Caco-2 (cell line): ENCODE measurements around the gene MYO7A. TPM values are rescaled to one million over a fixed set of nuclear protein-coding genes. Genes with fewer than 3 reads are reported as not detected.

Experiments used
- BruUV-seq: library from RNA; stranded (reverse); fragments of 400-500 nt; replicated peaks from 2 replicates; lab custom pipeline; 2021; lab: Mats Ljungman, UMichigan
- CTCF ChIA-PET: fragments of 300-600 bp; sonication (Branson Sonifier 250); formaldehyde crosslinking; loops from one replicate; lab custom pipeline; 2022; ENCODE audit warnings: antibody characterized with exemption; lab: Charles Lee
- POLR2A ChIA-PET: fragments of 300-600 bp; sonication (Branson Sonifier 250); formaldehyde crosslinking; loops from one replicate; lab custom pipeline; 2022; ENCODE audit warnings: antibody characterized with exemption; lab: Charles Lee
- DNase-seq, 2 experiments: peaks; one replicate each; pipeline versions ENCODE4 v3.0.0 to v3.0.0-alpha.2; 2020 to 2022
- H3K27me3 ChIP-seq: replicated peaks from 2 replicates; pipeline ENCODE4 v1.6.0; 2011; ENCODE audit warnings: low read length; ENCODE audit not compliant: control insufficient read depth, insufficient read depth
- H3K36me3 ChIP-seq: 2 replicates; pipeline ENCODE4 v1.5.1; 2011; ENCODE audit warnings: low read length; ENCODE audit not compliant: control insufficient read depth, insufficient read depth
- H3K4me1 ChIP-seq: fragments of 250-450 bp; sonication (Bioruptor Pico); 2 replicates; pipeline ENCODE4 v1.5.1; 2020; ENCODE audit warnings: mild to moderate bottlenecking
- H3K4me3 ChIP-seq: 2 replicates; pipeline ENCODE4 v1.5.1; 2011; ENCODE audit warnings: low read depth, mild to moderate bottlenecking, control low read depth, low read length
- H3K9me3 ChIP-seq: fragments of 250-450 bp; sonication (Bioruptor Pico); 2 replicates; pipeline ENCODE4 v1.5.1; 2020; ENCODE audit warnings: mild to moderate bottlenecking, moderate library complexity
- H3K27ac Mint-ChIP-seq: one replicate; pipeline ENCODE4 v1.8.0; 2022; ENCODE audit warnings: mixed read lengths; ENCODE audit not compliant: unreplicated experiment
- H3K27me3 Mint-ChIP-seq: one replicate; pipeline ENCODE4 v1.8.0; 2022; ENCODE audit warnings: mixed read lengths; ENCODE audit not compliant: insufficient read depth, unreplicated experiment
- H3K36me3 Mint-ChIP-seq: one replicate; pipeline ENCODE4 v1.8.0; 2022; ENCODE audit warnings: mild to moderate bottlenecking, mixed read lengths; ENCODE audit not compliant: insufficient read depth, unreplicated experiment
- H3K4me1 Mint-ChIP-seq: one replicate; pipeline ENCODE4 v1.8.0; 2022; ENCODE audit warnings: low read depth, mixed read lengths; ENCODE audit not compliant: unreplicated experiment
- H3K4me3 Mint-ChIP-seq: one replicate; pipeline ENCODE4 v1.8.0; 2022; ENCODE audit warnings: mild to moderate bottlenecking, moderate library complexity, mixed read lengths; ENCODE audit not compliant: unreplicated experiment
- H3K9me3 Mint-ChIP-seq: one replicate; pipeline ENCODE4 v1.8.0; 2022; ENCODE audit warnings: mixed read lengths; ENCODE audit not compliant: unreplicated experiment
- CTCF ChIP-seq, 2 experiments: fragments of 200-600 bp in 1 of 2; IDR thresholded peaks; 1 replicate in 1 of 2; 2 replicates in 1 of 2; pipeline versions ENCODE4 v1.5.1 to v1.8.0; 2011 to 2022; ENCODE audit warnings: antibody characterized with exemption in 1 of 2, control low read depth in 1 of 2, inconsistent platforms in 1 of 2, low read depth in 1 of 2, low read length in 1 of 2, mild to moderate bottlenecking in 1 of 2, moderate library complexity in 1 of 2; ENCODE audit not compliant: insufficient read depth in 1 of 2, severe bottlenecking in 1 of 2, unreplicated experiment in 1 of 2
- intact Hi-C: fragments of 100-400 bp; cut with micrococcal nuclease; formaldehyde crosslinking; loops from one replicate; pipeline ENCODE4 v1.10.0; 2022; ENCODE audit not compliant: unreplicated experiment
- total RNA-seq: library from RNA; stranded (reverse); gene quantifications from 2 replicates; pipeline ENCODE4 v1.2.3, GENCODE V29; 2022

MYO7A gene
- total RNA-seq, 1 experiment from 2014 or later = 8.9 TPM

- H3K9me3 ChIP-seq = no peaks in the 10 kb centered on the region
- Mint-ChIP-seq H3K27ac (no peak overlapping the region), H3K27me3 (no peaks in the 10 kb centered on the region), H3K9me3 (peaks cover 9% of the 10 kb centered on the region), H3K4me3 (no peak overlapping the region), H3K4me1 (no peaks in the 10 kb centered on the region), H3K36me3 (no peaks in the 10 kb centered on the region)
- DNase-seq = no peak
- no peak for TF ChIP-seq CTCF (IDR thresholded peaks at IDR 0.05; ENCODE audit: insufficient read depth in 1 of 2, low read depth in 1 of 2, low read length in 1 of 2, severe bottlenecking in 1 of 2, unreplicated experiment in 1 of 2)
- no peaks in the 10 kb centered on the region for H3K36me3 ChIP-seq
- ChIA-PET CTCF (interaction anchor here (1.7 kb wide), 1 partner anchor 53 kb away, joined by 4 read pairs; the partner anchor contains the start of gene MYO7A), POLR2A (no interaction called here)
- H3K4me1 ChIP-seq = no peaks in the 10 kb centered on the region
- no peaks in the 10 kb centered on the region for H3K27me3 ChIP-seq
- H3K4me3 ChIP-seq = no peak overlapping the region
- intact Hi-C loops = no loop called here
- BruUV-seq = no TSS peak
Observed at GRCh38 chr11:77180346-77180745, 52.3 kb downstream of the MYO7A start.

- intact Hi-C loops = no loop called here
- Histone ChIP-seq H3K4me3 (no peak overlapping the region), H3K27me3 (no peaks in the 10 kb centered on the region), H3K36me3 (no peaks in the 10 kb centered on the region), H3K4me1 (no peaks in the 10 kb centered on the region), H3K9me3 (no peaks in the 10 kb centered on the region)
- ChIA-PET POLR2A (no interaction called here), CTCF (interaction anchor here (1.7 kb wide), 1 partner anchor 53 kb away, joined by 4 read pairs; the partner anchor contains the start of gene MYO7A)
- Mint-ChIP-seq H3K4me1 (no peaks in the 10 kb centered on the region), H3K36me3 (no peaks in the 10 kb centered on the region), H3K4me3 (no peak overlapping the region), H3K27ac (no peak overlapping the region), H3K9me3 (peaks cover 9% of the 10 kb centered on the region), H3K27me3 (no peaks in the 10 kb centered on the region)
- DNase-seq = no peak
- no peak for TF ChIP-seq CTCF (IDR thresholded peaks at IDR 0.05; ENCODE audit: insufficient read depth in 1 of 2, low read depth in 1 of 2, low read length in 1 of 2, severe bottlenecking in 1 of 2, unreplicated experiment in 1 of 2)
- BruUV-seq = no TSS peak
Observed at GRCh38 chr11:77181226-77181625, 53.2 kb downstream of the MYO7A start.

- Mint-ChIP-seq H3K36me3 (no peaks in the 10 kb centered on the region), H3K4me3 (no peak overlapping the region), H3K9me3 (peaks cover 9% of the 10 kb centered on the region), H3K4me1 (no peaks in the 10 kb centered on the region), H3K27ac (no peak overlapping the region), H3K27me3 (no peaks in the 10 kb centered on the region)
- intact Hi-C loops = no loop called here
- Histone ChIP-seq H3K4me3 (no peak overlapping the region), H3K9me3 (no peaks in the 10 kb centered on the region), H3K27me3 (no peaks in the 10 kb centered on the region), H3K36me3 (no peaks in the 10 kb centered on the region), H3K4me1 (no peaks in the 10 kb centered on the region)
- no peak for DNase-seq
- ChIA-PET POLR2A (no interaction called here), CTCF (interaction anchor here (1.2 to 1.7 kb wide), 2 partner anchors 14 to 54 kb away, joined by 3 to 4 read pairs; partner anchors contain the start of gene MYO7A)
- no peak for TF ChIP-seq CTCF (IDR thresholded peaks at IDR 0.05; ENCODE audit: insufficient read depth in 1 of 2, low read depth in 1 of 2, low read length in 1 of 2, severe bottlenecking in 1 of 2, unreplicated experiment in 1 of 2)
- no TSS peak for BruUV-seq
Observed at GRCh38 chr11:77181799-77182541, 53.9 kb downstream of the MYO7A start.
